Stimulated activated CD4-positive, alpha-beta T cell treated with anti-CD3 and anti-CD28 coated beads, Interleukin-1b, Interleukin-23, amount 100 ng/mL, for 1 hour (primary cell): ENCODE data around the gene PM20D2.
A peak's percentile ranks its signal among the peaks of the same experiment; 100 is the strongest.
"Not testable (repeated sequence)": the region's sequence is repeated elsewhere in the genome, so short reads cannot be mapped to it uniquely, and the experiment has no call there.

Experiments used
- DNase-seq, 2 donors: peaks; one replicate each; pipeline ENCODE4 v3.0.0-alpha.2; 2020; ENCODE audit warnings: low read depth in 2 of 2

Gene PM20D2, protein sequence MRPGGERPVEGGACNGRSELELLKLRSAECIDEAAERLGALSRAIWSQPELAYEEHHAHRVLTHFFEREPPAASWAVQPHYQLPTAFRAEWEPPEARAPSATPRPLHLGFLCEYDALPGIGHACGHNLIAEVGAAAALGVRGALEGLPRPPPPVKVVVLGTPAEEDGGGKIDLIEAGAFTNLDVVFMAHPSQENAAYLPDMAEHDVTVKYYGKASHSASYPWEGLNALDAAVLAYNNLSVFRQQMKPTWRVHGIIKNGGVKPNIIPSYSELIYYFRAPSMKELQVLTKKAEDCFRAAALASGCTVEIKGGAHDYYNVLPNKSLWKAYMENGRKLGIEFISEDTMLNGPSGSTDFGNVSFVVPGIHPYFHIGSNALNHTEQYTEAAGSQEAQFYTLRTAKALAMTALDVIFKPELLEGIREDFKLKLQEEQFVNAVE

DNA sequence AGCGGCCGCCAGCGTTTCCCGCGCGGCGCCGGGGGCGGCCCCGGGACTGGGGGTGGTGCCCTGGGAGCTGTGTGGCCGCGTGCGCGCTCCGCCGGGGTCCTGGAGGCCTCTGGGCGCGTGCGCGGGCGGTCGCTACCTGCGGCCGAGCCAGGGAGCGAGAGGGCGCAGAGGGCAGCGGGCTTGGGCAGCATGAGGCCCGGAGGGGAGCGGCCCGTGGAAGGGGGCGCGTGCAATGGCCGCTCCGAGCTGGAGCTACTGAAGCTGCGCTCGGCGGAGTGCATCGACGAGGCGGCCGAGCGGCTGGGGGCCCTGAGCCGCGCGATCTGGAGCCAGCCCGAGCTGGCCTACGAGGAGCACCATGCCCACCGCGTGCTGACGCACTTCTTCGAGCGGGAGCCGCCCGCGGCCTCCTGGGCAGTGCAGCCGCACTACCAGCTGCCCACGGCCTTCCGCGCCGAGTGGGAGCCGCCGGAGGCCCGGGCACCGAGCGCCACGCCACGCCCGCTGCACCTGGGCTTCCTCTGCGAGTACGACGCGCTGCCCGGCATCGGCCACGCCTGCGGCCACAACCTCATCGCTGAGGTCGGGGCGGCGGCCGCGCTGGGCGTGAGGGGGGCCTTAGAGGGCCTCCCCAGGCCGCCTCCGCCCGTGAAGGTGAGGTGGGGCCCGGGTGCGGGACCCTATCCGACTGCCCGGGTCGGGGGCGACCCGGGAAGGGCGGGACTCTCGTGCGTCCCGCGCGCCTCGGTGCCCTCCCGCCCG is at the start of gene PM20D2:
Gene PM20D2, plus strand, starts transcription at position 100 of the 762 bp plus-strand sequence. Its CDS starts 90 bp downstream, at position 190.
- peak; percentile 8 to 42 for DNase-seq

DNA sequence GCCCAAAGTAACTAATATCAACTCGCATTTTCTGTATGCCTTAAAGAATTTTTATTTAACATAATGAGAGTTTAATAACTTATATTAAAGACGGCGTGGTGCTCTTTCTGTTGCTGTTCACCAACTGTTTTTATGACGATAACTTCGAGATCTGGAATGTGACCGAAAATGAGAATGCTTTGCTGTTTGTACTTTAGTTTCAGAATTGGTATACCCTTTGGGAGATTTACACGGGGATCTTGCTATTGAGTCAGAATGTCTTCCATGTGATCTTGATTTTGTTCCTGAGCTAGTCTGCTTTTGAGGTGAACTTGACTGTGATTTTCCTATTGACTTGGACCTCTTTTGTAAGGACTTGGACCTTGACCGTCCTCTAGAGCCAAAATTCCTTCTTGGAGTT is 47.4 kb upstream of the PM20D2 start:
- no peak for DNase-seq

DNA sequence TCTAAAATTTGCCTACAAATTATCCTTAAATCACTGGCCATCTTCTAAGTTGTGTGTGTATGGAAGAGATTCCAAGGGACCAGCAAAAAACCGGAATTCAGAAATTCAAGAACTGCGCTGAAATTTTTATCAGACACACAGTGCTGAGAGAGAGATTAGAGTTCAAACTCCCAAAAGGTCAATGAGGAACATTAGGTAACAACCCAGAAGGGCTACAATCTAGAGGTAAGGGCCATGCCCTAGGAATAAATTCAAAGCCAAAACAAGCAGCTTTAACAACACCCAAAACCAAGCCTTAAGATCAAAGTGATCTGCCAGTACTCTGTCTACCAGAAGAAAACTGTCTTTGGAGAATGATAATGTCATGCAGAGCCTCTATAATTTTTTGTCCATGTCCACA is 45.7 kb upstream of the PM20D2 start:
- DNase-seq: no peak

DNA sequence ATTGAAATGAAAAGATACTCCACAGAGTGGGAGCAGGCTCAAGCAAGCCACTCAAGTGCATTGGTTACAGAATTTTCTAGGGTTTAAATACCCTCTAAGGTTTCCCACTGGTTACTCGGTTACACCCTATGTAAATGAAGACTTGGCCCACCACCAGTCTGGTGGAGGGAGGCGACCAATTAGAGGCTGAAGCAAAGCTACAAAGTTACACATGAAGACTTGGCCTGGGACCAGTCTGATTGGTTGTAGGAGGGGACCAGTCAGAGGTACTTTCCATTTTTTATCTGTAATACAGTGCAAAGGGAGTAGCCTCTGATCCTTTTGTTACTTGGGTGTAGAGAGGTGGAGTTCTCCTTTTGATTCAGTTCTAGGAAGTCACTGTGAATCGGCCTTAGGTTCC is 35.6 kb upstream of the PM20D2 start:
- DNase-seq: no peak

DNA sequence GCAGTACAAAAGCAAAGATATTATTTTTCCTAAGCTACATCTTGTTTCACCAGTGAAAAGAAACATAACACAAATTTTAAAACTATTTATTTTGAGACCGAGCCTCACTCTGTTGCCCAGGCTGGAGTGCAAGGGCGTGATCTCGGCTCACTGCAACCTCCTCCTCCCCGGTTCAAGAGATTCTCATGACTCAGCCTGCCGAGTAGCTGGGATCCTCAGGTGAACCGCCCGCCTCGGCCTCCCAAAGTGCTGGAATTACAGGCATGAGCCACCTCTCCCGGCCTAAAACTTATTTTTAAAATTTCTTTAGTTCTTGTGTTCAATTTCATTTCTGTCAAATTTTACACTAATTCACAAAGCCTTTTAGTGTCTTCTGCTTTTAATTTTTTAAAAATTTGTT is 33.9 kb upstream of the PM20D2 start:
- DNase-seq: no peak

DNA sequence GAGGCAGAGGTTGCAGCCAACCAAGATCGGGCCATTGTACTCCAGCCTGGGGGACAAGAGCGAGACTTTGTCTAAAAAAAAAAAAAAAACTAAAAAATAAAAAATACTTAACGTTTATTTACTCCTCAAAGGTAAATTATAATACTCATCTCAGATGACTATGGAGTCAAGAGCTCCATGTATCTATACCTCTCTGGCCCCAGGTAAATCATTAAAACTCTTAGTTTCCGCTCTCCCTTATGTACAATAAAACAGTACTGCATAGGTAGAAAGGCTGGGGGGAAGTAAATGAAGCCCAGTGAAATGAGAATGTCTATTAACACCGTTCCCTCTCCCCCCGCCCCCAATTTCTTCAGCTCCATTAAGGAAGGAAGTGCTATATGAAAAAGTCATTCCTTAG is 29.2 kb upstream of the PM20D2 start:
- DNase-seq: no peak

DNA sequence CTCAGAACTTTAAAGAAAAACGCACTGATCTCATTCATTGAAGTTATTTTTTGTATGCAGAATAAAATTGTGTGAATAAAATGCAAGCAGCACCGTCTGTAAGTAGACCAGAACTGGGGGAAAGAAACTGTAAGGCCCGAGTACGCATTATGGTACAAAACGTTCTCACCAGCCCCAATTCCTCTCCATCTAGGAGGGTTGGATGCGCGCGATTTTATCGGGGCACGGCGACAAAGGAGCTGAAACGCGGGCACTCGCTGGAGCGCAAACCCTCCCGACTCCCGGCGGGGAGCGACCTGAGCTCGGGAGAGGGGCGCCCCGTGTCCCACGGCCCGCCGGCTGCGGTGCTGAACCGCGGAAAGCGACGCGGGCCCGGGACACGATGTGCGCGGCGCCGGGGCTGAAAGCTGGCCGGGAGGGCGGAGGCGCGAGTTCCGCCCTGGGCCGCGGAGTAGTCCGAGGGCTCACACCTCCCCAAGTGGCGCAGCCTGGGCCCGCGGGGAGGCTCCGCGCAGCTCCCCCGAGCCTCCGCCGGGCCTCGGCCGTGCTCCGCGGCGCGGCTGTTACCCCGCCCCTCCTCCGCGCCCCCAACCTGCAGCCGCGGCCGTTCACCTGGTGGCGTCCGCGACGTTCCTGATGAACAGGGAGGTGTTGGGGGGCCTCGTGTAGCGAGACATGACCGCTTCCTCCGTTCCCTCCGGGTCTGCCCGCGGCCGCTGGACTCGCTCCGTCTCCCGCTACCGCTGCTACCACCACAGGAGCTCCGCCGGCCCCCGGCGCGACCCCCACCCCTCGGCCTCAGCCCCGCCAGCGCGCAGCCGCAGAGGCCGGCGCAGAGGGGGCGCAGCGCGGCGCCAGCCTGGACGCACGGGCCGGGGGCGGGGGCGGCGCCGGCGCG is 28.4 kb upstream of the PM20D2 start, which contains the start of gene SRSF12:
Gene SRSF12, minus strand, starts transcription at position 861 of the 898 bp plus-strand sequence. Its CDS starts 184 bp downstream, at position 677.
- peak in 1 of 2 donors; percentile 9 for DNase-seq

DNA sequence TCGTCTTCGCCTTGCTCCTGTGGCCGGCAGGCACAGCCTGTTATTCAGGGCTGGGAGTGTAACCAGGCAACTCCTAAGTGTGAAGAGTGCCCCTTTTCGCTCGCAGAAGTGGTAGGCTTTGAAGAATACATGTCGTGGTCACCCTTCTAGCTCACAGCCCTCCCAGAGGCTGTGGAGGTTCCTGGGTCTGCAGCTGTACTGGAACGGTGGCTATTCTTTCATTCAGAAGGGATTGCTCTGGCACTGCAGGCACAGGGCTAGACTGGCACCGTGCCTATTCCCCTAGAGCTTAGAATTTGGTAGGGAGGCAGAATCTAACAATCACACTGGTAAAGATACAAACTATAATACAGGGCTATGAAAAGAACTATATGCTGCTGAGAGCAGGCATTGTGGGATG is 26.9 kb upstream of the PM20D2 start:
- no peak for DNase-seq

DNA sequence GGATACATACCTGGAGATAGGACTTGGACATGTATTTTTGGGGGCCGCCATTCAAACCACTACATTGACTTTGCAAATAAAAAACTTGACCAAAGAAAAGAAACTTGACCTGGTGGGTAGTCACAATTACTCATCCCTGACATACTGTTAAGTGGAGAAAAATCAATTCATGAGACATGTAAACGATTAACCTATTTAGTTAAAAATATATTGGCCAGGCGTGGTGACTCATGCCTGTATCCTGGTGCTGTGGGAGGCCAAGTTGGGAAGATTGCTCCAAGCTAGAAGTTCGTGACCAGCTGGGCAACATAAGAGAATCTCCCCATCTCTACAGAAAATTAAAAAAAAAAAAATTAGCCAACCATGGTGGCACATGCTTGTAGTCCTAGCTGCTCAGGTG is 25.5 kb upstream of the PM20D2 start:
- DNase-seq: no peak

DNA sequence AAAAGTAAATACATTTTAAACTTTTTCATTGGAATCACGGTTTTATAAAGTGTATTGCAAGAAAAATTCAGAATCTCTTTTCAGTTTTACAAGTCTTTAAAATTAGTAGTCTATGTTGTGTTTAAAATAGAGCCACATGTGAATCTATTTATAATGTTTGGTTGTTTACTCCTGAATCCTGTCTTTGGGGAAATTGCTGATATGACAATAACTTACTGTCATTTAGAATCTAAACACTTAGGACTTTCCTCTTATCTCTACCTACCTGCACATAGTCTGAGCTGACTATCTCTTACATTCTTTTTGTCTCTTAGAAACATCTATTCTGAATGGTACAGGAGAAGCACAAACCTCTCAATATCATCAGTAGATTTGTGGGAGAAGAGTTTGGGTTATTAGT is 23.9 kb upstream of the PM20D2 start:
- DNase-seq: no peak

DNA sequence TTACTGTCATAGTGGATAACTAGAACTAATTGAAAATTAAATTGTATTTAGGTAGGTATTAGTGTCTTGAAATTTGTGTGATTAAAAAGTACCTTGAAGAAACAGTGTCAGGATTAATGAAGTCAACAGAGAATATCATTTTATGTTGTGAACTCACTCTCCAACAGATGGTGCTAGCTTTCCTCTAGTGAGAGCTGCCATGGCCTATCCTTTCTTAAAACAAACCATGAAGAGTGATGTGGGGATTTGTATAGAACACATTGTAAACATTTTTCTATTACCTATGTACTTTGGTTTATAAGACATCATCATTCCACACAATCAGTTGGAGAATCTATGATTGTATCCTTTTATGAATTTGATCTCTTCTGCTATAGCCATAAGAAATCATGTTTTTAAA is 23.2 kb upstream of the PM20D2 start:
- DNase-seq: no peak

DNA sequence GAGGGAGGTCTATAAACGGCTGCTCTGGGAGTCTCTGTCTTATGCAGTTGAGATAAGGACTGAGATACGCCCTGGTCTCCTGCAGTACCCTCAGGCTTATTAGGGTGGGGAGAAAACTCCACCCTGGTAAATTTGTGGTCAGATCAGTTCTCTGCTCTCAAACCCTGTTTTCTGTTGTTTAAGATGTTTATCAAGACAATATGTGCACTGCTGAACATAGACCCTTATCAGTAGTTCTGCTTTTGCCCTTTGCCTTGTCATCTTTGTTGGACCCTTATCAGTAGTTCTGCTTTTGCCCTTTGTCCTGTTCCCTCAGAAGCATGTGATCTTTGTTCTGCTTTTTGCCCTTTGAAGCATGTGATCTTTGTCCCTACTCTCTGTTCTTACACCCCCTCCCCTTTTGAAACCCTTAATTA is 17.6 kb upstream of the PM20D2 start:
- not testable (repeated sequence) for DNase-seq

DNA sequence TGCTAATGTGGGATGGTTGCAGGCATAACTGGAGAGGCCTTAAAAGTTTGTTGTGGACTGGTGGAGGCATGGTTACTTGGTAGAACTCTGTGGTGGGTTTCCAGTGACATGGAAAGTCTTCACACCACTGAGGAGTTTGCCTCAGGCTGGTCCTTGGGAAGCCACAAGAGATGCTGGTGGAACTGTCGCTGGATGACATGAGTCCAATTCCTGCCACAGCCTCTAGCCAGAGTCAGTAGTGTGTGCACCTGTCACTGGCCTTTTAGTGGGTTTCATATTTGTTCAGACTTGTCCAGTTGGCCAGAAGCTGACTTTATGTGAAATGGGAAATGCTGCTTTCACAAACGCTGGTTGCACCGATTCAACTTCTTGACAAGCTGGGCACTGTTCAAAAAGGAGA is 14.3 kb upstream of the PM20D2 start:
- DNase-seq: no peak

DNA sequence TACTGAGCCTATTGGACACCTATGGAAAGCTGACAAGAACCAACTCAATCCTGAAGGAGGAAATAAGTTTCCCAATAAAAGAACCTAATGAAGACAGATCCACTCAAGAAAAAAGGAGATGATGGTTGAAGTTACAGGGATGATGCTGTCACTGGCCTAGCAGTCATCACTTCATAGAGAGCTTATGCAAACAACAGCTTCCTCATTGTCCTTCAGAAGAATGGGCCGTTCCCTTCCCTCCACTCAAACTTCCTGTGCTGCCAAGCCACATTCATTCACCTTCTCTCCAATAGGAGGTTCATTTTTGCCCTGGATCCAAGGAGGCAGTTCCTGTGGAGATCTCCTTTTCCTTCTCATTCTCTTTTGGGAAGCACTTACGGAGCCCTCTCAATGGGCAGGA is 13.8 kb upstream of the PM20D2 start:
- no peak for DNase-seq

DNA sequence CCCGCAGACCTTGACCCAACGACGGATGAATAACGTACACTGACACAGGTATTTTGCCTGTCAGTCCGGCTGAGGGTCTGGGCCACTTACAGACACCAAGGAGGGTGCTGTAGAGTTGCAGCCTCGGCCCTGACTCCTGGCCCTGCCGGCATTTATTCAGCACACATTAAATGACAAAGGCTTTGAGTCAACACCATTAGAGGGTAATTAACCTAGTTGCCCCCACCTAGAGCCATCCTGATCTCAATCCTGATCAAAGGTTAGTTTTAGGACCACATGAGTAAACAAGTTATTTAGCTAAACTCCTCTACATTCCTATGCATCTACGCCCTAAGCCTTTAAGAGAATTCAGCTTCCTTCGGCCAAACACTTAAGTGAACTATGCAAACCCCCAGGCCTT is 11.9 kb upstream of the PM20D2 start:
- DNase-seq: no peak

DNA sequence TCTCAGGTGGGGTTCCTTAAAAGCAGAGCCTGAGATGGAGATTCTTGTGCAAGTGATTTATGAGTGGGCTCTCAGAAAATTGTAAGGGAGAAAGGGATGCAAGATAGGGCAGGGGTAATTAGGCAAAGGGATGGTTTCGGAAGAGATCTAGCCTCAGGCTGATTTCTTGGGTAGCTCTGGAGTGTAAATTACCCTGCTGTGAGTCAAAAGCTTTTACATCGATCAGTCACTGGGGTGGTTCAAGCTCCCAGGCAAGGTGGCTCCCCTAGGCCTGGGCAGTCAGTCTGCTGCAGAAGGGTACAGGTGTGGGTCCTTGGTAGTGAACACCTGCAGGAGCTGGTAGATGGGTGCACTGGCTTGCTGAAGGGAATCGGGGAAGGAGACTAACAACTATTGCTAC is 11.1 kb upstream of the PM20D2 start:
- no peak for DNase-seq

DNA sequence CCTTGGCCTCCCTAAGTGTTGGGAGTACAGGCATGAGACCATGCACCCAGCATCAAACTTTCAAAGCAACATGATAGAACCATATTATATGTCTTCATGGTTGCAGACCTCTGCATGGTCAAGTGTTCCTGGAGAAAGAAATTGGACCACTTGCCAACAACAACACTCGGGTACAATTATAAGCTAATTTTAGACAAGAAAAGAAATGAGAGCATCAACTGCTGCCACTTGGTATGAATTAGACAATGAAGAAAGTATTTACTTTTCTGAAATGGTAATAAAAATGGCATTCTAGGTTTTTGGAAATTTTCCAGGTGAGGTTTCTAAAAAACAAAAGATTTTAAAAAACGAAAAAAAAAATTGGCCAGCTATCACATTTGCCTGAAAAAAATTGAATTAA is 7.7 kb upstream of the PM20D2 start:
- no peak for DNase-seq

DNA sequence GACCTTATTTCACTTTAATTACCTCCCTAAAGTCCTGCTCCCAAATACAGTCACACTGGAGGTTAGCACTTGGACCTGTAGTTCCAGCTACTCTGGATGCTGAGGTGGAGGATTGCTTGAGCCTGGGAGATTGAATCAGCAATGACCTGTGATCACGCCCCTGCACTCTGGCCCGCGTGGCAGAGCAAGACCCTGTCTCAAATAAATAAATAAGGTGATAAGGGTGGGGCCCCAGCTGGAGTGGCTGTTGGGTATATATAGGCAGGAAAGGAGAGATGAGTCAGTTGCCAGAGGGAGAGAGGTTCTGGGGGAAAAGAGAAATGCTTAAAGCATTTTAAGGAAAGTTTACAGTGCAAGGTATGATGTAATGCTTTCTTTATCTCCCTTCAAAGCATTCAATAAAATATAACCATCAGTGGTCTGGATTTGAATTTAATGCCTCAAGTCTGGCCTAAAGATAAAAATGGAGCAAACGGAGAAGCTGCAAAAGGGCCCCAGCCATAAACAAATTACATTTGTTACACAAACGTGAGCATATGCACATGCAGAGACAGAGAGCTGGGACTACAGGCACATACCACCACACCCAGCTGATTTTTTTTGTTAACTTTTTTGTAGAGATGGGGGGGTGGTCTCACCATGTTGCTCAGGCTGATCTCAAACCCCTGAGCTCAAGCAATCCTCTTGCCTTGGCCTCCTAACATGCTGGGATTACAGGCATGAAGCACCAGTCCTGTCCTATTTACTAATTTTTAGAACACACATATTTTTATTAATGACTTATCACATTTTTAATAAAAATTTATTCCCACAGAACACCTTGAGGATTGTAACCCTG is 6.1 kb upstream of the PM20D2 start:
- DNase-seq: no peak

DNA sequence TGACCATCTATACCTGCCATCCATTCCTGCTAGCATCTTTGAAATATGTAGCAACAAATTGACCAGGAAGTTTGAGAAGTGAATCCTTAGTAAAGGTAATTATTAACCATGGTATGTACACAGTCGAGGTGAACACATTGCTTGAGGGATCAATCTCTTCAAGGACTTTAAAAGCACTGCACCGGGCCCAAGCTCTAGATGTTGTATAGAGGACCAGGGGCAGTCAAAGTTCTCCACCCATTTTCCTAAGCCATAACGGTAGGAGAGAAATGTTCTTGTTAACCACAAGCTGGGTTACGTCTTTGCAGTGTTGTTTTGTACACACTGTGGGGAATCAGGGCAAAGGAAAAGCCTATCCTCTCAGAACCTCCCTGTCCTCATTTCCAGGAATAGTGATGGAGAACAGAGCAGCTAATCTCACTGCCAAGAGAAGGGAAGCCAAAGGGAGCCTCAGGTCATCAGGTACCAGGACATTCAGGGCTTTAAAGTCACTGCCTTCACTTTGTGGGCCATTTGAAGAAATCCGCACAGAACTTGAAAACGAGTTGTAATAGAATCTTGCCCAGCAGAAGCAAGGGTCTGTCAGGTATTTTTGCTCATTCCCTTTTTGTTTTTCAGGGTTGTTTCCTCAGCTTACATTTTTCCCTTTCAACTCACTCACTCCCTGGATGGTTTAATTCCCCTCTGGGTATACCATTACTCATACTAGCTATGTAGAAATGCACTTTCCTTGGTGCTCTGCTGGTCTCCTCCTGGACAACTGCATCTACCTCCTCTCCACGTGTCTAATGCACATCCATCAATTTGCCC is 5.3 kb upstream of the PM20D2 start:
- no peak for DNase-seq

DNA sequence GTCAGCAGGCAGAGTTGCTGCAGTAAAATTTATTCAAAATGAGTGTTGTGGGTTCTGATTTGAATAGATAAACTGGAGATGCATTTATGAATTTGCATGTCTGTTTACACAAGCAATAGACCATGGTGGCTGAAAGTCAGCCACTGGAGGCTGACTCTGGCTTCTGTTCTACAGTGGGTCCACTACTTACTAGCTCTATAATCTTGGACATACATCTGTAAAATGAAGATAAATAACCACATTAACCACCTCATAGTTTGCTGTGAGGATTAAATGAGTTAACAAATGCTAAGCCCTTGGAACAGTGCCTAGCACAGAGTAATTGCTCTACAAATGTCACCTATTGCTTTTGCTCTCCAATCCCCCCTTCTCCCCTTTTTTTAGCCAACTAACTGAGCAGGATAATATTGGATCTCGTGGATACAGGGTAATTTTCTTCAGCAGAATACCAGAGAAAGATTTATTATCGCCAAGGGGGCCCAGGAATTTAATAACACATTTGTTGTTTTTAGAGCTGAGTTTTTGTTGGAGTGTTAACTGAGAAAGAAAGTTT is 1.4 kb upstream of the PM20D2 start:
- no peak for DNase-seq
